GM18507 (cell line): ENCODE measurements around the gene IZUMO4.

Source experiments
- DNase-seq: peaks from one replicate; pipeline ENCODE4 v3.0.0; 2011; ENCODE audit warnings: low read depth; ENCODE audit not compliant: insufficient read length; ENCODE audit errors: extremely low spot score
- FAIRE-seq: peaks from 2 replicates; lab custom pipeline; 2011; peaks lifted over from hg19 to GRCh38; lab: Jason Lieb, UNC

Gene IZUMO4

DNA sequence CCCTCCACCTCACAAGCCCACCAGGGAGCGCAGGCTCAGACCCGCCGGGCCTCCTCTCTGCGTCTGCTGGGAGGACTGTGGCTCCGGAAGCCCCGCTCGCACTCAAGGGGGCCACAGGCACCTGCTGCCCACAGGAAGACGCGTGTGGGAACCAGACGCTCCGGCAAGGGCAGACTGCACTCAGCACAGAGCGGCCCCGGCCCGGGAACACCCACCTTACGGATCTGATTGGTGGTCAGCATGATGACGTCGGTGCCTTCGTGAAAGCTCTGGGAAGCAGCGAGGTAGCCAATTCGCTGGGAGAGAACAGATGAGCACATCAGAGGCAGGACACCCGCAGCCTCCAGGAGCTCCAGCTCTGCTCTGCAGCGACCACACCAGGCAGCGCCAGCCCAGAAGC, 40.1 kb downstream of the IZUMO4 start:
- no peak for DNase-seq
- no peak for FAIRE-seq

DNA sequence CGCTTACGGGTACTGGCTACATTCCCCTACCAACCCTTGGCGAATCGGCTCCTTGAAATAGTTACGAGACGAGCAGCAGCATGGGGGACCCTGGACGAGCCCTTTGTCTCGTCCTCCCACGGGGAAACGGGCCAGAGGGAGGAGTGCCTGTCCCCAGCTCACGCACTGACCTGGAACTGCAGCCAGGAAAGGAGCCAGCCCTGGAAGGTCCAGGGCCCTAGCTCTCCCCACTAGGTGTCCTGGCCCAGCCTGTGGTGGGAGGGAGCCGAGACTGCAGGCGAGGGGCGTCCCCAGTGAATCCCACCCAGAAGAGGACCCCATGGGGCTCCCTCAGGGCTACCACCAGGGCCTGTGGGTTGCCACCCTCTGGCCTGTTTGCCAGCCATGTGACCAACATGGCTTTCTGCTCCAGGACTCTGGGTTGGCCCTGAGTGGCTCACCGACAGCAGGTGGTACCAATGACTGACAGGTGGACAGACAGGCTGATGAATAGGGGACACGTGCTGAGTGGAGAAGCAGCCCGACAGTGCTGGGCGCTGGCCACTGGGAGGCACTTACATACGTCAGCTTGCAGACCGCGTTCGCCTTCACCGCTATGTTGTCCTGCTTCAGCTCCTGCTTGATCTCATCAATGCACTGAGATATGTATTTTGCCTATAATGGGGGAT, 41.5 kb downstream of the IZUMO4 start:
- no peak for DNase-seq
- no peak for FAIRE-seq

DNA sequence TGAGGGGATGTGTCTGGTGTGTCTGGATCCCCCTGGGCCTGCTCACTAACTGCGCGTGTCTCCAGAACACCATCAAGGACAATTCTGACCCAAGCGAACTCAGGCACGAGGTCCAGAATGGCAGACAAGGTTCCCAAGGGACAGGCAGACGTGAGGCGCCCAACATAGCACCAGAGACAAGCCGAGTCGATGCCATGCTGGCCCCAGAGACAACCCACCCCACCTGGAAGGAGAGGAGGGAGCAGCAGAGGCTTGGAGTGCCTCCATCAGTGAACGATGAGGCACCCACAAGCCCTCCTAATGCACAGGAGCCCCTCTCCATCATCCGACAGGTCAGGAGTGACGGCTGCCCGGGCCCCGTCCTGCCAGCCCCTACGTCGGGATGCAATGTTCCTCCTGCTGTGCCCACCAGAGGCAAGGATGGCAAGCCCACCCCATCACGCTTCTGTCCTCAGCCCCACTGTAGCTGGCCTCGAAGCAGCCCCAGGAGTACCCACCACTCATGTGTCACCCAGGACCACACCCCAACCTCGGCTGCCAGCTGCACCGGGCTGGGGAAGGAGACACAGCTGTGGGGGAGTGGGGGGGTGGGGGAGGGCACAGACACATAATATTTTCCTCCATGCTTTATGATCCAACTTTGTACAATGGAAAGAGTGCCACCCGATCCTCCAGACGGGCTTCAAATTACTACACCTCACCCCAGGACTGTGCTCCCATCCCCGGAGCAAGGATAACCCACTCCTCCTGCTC, 42.8 kb downstream of the IZUMO4 start:
- no peak for FAIRE-seq
- DNase-seq, result no peak

DNA sequence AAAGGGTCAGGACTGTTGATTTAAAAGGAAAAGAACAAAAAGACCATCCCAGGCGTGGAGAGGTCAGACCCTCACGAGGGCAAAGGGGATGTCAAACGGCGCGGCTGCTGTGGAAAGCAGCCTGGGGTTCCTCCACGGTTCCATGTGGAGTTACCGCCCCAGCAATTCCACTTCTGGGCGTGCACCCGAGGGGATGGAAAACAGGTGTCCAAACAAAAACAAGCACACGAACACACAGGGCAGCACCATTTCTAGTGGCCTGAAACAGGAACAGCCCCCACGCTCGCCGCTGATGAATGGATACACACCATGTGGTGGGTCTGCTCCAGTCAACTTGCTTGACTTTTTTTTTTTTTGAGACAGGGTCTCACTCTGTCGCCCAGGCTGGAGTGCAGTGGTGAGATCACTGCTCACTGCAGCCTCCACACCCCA, 43.4 kb downstream of the IZUMO4 start:
- DNase-seq (no peak), FAIRE-seq (no peak)

DNA sequence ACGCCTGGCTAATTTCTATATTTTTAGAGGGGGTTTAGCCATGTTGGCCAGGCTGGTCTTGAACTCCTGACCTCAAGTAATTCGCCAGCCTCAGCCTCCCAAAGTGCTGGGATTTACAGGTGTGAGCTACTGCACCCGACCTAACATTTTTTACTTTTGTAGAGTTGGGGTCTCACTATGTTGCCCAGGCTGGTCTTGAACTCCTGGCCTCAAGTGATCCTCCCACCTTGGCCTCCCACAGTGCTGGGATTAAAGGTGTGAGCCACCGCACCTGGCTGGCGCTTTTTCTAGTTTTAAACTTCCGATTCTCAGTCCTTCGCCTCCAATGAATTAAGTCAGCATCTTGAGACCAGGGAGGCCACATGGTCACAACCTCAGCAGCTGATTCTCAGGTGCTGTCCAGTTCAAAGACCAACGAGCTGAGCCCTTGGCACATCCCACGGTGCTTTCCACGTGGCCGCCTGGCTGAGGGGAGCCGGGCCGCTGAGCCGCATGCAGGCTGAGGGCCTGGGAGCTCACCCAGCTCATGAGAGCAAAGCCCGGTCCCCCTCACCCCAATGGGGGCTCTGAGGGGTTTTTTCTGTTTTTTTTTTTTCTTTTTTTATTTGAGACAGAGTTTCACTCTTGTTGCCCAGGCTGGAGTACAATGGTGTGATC, 45.6 kb downstream of the IZUMO4 start:
- FAIRE-seq, result no peak

DNA sequence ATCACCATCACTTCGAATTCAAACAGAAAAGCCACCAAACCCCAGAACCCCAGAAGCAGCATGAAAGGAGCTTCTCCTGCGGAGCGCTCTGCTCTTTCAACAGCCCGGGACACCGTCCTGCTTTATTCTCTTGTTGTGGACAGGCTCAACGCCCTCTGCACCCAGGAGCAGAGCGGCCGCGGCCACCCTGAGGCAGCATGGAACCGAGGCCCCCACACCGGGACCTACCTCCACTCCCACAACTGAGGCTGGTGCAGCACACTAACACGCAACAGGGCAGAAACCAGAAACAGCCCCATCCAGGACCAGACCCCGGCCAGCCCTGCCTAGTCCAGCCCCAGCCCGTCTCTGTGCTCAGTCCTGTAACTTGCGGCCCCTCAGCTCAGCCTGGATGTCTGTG, 47.5 kb downstream of the IZUMO4 start:
- FAIRE-seq (no peak), DNase-seq (no peak)

More for the DNA sequence above, 45.6 kb downstream of the IZUMO4 start:
- DNase-seq, result no peak

DNA sequence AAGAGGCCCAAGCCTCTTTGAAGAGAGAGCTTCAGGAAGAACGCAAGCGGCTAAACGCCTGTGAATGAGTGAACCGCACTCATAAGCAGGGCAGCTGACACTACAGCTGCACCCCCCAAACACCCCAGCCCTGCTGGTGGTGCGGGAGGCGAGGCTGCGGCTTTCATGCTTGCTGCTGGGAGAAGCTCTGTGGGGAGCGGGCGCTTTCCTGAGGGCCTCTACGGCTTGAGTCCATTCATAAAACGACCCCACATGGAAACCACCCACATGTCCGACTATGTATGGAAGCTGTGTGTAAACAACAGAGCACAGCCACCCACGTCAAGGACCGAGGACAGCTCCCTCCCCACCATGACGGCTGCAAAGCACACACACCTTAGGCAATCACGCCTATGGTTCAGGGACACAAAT, 49.1 kb downstream of the IZUMO4 start:
- DNase-seq (no peak), FAIRE-seq (no peak)

DNA sequence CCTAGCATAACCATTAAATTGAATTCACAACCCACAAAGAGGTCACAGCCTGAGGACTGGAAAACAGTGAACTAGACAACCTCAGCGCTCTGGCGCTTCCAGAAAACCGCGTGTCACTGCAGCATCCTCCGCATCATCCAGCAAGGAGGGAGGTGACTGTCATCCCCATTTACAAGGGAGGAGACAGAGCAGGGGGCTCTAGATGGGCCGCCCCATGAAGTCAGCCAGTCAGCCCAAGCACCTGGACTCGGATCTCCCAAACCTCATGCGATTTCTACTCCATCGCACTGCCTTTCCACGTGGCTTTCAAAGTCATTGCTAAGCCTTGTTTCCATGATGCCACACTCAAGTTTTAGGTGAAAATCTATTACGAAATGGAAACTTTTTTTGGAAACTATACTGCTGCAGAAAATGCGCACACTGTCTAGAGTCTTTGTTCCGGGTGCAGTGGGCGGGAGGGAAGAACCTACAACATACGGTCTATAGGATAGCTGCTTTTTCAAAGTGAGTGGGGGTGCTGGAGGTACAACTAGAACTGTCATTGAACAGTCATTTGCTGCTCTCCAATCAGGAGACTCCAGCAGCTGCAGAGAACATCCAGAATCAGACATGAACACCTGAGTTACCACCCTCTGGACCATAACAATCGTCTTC, 51.9 kb downstream of the IZUMO4 start:
- FAIRE-seq, result no peak
- no peak for DNase-seq
